Stromal cell of bone marrow (primary cell): ENCODE data around the gene GRPEL1.

Source experiments
- DNase-seq: peaks from one replicate; pipeline ENCODE4 v3.0.0-alpha.2; 2012; ENCODE audit warnings: low read depth

Gene GRPEL1

GRCh38 chr4:7044137-7044930 is 23.5 kb downstream of the GRPEL1 start:
- no peak for DNase-seq

DNA sequence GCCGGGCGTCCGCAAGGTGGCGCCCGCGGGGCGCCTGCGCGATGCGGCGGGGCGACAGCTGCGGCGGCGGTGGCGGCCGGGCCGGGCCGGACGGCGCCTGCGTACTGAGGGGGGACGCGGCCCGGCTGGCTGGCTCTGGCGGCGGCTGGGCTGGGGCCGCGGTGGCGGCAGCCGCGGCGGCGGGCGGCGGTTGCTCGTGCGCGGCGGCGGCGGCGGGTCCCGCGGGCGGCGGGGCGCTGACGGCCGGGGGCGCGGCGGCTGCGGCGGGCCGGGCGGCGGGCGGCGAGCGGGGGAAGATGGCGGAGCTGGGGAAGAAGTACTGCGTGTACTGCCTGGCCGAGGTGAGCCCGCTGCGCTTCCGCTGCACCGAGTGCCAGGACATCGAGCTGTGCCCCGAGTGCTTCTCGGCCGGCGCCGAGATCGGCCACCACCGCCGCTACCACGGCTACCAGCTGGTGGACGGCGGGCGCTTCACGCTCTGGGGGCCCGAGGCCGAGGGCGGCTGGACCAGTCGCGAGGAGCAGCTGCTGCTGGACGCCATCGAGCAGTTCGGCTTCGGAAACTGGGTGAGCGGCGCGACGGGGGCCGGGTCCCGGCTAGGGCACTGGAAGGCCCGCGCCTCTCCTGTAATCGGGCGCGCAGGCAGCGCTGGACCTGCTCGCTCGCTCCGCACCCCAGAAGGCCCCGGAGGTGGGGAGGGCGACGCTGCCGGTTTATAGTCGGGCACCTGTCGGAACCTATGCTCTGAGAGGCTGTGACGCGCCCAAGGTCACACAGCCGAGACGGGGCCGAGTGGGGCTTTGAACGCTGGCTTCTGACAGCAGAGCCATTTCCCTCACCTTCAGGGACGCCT is 24.4 kb downstream of the GRPEL1 start, which contains the start of gene TADA2B:
TSS of gene TADA2B (plus strand) at position 89 of the 853 bp plus-strand sequence. CDS start at position 297, 208 bp downstream.
- DNase-seq: no peak

DNA sequence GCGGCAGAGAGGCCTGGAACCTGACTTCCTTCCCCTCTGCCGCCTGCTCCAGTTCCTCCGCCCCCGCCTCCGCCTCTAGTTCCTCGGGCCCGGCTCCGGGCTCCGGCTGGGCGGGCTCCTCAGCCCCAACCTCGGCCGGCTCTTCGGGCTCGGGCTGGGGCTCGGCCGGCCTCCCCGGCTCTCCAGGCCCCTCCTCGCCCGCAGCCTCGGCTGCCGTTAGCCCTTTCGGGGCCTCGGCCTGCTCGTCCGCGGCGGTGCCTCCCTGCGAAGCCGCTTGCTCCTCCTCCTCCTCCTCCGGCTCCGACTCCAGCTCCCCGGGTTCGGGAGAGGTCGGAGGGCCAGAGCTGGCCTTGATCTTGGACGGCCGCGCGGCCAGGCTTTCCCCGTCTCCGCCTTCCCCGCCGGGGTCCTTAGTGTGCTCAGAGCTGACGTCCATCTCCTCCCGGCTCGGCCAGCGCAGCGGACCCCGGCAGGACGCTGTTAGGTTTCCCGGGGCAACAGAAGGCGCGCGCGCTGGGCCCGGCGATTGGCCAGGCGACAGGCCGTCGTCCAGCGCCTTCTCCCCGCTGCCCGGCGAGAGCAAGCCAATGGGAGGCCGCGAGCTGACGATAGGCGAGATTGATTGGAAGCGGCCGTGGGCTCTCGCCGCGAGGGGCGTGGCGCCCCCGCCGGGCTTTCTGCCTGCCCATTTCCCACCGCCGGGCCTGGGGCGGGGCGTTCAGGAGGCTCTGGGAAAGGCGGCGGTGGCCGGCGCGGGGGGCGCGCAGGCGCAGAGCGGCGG is 25.2 kb downstream of the GRPEL1 start:
- peak; percentile 97 for DNase-seq

- no peak for DNase-seq
These were observed 25.9 kb downstream of the GRPEL1 start for GRCh38 chr4:7041801-7042502.

GRCh38 chr4:7041246-7041645 is 26.6 kb downstream of the GRPEL1 start:
- no peak for DNase-seq

DNA sequence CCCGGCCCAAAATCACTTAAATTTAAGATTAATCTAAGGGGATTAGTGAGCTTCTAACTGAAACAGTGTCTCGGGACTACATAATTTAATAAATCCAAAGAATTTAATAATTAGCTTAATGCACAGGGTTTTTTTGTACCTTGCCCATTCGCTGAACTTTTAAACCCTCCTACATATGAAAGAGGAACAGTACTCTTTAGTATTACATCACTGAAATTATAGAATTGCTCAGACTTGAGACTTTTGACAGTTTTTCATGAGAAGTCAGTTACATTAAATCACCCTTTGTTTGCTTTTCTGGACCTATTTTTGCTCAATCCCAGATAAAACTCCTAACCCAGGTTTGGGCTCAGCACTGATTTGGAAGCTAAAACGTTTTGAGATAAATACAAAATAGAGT is 27.1 kb downstream of the GRPEL1 start:
- DNase-seq: no peak

DNA sequence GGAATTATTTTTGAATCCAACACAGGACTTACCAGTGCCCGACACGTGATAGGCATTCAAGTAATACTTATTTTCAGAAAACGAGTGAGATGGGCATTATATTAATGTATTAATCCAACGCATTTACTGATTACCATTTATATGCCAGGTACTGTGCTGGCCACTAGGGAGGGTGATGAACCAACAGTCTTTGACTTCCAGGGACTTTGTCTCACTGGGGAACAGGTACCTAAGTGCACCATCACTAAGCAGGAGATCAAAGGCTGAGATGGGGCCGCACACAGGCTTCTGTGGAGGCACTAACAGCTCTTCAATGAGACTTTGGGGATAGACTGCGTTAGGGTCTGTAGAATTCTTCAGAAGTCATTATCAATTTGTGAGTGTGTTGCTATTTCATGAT is 30.4 kb downstream of the GRPEL1 start:
- no peak for DNase-seq

DNA sequence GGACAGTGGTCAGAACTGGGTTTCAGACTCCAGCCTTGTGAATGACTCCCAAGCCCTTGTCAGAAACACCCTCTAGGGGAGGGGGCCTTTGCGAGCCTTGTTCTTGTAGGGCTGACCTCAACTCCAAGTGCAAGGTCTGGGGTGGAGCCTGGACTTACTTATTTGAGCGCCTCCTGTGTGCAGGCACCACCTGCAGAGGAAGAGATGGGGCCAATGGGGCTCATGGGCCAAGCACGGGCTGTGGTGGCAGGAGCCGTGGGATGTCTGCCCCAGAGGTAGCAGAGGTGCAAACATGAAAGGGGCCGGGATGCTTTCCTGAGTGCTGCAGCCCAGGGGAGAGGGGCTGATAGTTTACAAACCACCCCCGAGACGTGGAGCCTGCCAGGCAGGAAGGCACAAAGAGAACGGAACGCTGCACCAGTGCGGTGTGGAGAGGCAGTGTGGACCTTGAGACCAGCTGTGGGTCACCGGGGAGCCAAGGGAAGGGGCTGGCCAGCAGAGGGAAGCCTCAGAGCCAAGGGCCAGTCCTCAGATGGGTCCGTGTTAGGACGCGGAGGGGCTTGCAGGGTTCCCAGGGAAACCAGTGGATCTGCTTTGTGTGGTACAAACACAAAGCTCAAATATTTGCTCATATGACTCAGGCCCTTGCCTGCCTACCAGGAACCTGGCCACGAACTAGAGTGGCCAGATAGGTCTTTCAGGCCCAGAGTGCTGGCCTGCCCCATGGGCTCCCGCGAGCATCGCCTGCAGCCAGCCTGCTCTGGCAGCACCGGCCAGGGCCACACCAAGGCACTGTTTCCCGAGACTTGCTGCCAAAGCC is 33.4 kb downstream of the GRPEL1 start:
- no peak for DNase-seq

DNA sequence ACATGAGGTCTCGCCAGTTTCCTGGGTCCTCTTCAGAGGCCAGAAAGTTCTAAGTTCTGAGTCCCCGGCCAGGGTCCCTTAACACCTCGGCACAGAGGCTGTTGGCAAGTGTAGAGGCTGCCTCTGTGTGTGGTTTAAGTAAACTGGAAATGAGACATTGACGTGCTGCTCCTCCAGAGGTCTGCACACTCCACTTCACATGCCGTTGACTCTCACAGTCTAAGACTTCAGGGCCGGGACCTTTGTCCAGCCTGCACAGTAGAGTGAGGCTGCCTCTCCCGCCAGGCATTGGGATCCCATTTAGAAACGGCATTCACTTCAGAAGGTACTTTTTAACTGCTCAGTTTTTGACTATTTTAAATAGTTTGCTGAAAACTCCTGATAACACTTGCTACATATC is 35.3 kb downstream of the GRPEL1 start:
- DNase-seq: no peak

DNA sequence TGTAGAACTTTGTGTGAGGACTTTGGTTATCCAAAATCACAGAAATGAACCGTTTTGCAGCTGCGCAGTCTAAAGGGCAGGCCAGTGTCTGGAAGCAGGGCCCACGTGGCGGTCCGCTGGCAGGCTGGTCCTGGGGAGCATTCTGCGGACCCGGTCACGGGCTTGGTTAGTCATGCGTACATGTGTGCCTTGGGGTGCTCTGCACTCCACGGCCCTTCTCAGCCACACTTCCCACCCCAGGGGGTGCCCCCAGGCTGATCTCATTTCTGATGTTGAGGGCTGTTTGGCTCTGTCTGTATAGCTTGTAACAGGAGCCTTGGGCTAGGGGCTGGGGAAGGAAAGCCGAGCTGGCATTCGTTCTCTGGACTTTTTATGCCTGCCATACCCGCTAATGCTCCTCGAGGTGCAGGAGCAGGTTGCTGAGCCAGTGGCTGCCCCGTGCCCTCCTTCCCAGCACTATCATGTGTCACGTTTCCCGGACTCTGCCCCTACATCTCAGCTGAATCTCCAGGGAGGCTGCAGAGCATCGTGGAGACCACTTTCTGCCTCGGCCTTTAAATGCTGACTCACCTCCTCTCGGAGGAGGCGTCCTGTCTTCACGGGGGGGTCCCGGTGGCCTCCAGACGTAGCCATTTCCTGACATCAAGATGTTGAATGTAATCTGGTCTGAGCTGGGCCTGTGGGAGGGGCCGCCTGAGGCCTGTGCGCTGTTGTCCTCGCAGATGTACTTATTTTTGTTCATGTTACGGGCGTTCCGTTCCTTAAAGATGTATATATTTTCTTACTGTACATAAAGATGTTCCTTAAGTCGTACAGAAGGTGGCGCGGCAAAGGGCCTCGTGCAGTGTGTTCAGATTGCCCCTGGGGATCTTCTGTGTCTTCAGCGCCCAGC is 36.1 kb downstream of the GRPEL1 start:
- DNase-seq: no peak

GRCh38 chr4:7030856-7031255 is 37.0 kb downstream of the GRPEL1 start:
- no peak for DNase-seq

DNA sequence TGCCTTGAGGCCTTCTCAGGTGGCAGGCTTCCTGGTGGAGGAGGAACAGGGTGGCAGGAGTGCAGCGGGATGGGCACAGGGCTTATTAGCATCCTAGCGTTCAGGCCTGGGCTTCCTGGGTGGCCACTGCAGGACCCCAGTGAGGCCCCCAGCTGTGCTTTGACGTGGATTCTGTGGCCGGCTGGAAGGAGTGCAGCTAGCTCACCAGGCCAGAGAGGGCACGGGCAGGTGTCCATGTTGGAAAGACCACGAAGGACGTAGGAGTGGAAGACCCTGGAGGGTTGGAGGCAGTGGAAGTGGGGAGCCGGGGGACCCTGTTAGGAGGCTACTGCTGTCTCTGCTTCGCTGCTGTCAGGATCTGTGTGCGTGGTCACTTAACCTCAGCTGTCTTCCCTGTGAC is 37.9 kb downstream of the GRPEL1 start:
- DNase-seq: no peak

DNA sequence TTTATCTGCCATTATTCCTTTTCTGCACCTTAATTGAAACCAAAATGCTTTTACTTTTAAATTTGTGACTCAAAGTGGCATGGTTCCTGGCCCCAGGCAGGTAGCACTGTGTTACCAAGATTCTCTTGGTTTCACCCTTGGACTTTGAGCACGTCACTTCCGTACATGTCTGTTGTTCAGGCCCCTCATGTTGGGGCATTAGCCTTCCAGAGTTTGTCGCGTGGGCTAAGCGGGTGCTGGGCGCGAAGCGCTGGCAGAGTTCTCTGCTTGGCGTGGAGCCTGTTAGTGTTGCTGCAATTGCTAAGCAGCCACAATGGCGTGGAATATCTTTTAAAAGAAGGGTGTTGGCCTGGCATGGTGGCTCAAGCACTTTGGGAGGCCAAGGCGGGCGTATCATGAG is 38.7 kb downstream of the GRPEL1 start:
- no peak for DNase-seq

DNA sequence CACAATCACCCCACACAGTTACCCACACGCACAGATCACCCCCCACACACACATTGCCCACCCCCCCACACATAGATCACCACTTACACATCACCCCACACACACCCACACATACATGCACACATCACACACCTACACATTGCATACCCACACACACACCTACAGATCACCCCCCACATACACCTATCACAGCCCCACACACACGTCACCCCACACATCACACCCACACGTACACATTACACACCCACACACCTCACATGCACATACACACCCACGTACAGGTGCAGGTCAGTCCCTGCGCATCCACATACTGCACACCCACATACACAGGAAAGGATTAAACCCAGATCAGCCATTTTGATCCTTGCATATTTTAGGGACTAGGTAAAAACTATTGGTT is 40.0 kb downstream of the GRPEL1 start:
- no peak for DNase-seq

DNA sequence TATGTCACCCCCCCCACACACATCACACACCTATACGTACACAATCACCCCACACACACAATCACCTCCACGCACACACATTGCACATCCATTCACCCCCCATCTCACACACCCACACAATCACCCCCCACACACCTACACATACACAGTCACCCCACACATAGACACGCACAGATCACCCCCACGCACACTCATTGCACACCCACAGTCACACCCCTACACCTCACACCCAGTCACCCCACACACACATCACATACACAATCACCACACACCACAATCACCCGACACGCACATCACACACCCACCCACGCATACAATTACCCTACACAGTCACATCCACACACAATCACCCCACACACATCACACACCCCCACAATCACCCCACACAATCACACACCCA is 40.6 kb downstream of the GRPEL1 start:
- no peak for DNase-seq

DNA sequence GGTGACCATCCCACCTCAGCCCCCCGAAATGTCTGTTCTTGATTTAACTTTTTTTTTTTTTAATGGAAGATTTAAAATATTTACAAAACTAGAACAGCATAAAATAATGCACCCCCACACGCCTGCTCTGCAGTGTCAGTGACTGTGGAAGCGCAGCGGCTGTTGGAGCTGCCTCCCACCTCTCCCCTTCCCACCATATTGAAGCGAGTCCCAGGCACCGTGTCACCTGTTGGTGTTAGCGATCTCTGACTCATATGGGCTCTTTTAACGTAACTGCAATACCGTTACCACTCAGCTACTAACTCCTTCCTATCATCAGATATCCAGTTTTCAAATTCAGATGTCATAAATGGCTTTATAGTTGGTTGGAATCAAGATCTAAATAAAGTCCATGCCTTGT is 41.8 kb downstream of the GRPEL1 start:
- DNase-seq: no peak

DNA sequence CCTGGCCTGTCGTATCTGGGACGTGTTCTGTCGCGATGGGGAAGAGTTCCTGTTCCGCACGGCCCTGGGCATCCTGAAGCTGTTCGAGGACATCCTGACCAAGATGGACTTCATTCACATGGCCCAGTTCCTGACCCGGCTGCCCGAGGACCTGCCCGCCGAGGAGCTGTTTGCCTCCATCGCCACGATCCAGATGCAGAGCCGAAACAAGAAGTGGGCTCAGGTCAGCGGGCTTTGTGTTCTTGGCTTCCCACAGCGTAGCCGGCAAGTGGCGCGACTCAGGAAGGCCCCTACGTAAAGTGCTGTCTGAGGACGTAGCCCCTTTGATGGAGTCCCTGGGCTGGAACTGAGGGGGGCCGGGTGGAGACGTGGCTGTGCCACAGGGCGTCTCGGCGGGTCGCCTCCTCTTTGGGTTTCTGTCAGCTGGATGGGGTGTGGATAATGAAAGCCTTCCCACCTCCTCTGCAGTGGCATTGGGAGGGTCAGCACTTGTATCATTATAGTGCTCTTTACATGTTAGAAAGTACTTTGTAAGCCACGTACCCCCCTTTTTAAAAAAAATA is 42.7 kb downstream of the GRPEL1 start:
- DNase-seq: no peak

- no peak for DNase-seq
These were observed 43.5 kb downstream of the GRPEL1 start for GRCh38 chr4:7024336-7024890.

DNA sequence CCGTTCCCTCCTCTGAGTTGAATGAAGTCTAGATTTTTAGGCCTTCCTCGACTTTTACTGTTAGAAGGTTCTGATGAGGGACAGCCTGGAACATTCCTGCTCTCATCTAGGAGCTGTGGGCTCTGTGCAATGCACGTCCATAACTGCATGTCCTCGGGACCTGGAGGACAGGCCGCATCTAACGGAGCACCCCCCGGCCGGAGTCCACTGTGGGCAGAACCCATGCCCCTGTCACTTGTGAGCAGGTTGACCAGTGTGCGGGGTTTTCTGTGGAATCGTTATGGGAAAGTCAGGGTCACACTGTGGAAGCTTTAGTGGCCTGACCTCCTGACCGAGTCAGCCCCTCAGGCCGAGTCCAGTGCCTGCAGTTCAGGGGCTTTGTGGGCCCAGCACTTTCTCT is 44.0 kb downstream of the GRPEL1 start:
- DNase-seq: no peak
